ENCODE measurements around the gene IQCH.
"Not testable (repeated sequence)": the region's sequence is repeated elsewhere in the genome, so short reads cannot be mapped to it uniquely, and the experiment has no call there.

Gene IQCH

DNA sequence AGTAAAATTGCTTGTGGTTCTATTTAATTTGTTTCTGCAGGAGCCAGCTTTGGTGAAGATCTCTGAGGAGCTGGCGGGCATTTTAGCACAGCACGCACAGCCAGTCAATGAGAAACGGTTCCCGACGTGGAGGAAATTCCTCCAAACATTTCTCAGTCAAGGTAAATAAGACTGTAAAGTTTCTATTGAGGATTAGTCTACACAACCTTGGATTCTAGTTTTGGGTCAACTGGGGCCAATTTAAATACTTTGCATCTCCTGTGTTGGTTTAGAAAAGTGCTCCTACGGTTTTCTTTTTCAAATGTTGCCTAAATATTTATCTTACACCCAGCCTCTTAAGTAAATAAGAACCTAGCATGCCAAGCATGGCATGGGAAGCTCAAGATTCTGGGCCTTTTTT lies 162.3 kb downstream of the IQCH start:
- H3K9me3 ChIP-seq (ENCODE audit: control insufficient read depth in 5 of 5, low read length in 5 of 5) = no peaks in the 10 kb centered on the region
- H3K27ac ChIP-seq (ENCODE audit: low read depth, low read length) = no peak overlapping the region
- peaks cover 0 to 3% (median 0%) of the 10 kb centered on the region in 5 donors for H3K4me1 ChIP-seq (ENCODE audit: control insufficient read depth in 5 of 5, insufficient read depth in 5 of 5, low read length in 5 of 5)
- no peaks in the 10 kb centered on the region for H3K27me3 ChIP-seq (ENCODE audit: control insufficient read depth in 5 of 5, insufficient read depth in 4 of 5, low read length in 5 of 5)
- peaks cover 0 to 7% (median 0%) of the 10 kb centered on the region in 5 donors for H3K36me3 ChIP-seq (ENCODE audit: control insufficient read depth in 5 of 5, insufficient read depth in 5 of 5, low read length in 5 of 5)
- no peak overlapping the region for H3K9ac ChIP-seq (ENCODE audit: low read length in 5 of 5)
- no peak overlapping the region for H3K4me3 ChIP-seq (ENCODE audit: low read depth in 1 of 5, low read length in 5 of 5)

DNA sequence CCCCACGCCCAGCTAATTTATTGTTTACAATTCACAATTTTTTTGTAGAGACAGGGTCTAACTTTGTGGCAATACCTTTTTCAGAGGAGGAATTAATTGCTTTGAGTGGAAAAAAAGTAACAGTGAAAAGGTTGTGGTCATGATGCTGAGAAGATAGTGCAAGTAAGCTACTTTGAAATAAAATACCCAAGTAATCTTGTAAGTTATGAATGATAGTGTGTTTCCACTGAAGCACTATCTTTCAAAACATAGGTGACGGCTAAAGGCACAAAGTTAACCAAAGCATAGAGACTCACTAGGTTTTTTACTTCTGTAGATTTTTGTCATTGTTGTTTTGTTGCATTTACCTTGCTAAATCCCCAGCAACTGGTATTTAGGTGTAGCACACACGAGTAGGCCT lies 165.1 kb downstream of the IQCH start:
- Histone ChIP-seq H3K36me3 (ENCODE audit: control insufficient read depth in 5 of 5, insufficient read depth in 5 of 5, low read length in 5 of 5) (peaks cover 0 to 6% (median 0%) of the 10 kb centered on the region in 5 donors), H3K9ac (ENCODE audit: low read length in 5 of 5) (no peak overlapping the region), H3K9me3 (ENCODE audit: control insufficient read depth in 5 of 5, low read length in 5 of 5) (no peaks in the 10 kb centered on the region), H3K27ac (ENCODE audit: low read depth, low read length) (no peak overlapping the region), H3K27me3 (ENCODE audit: control insufficient read depth in 5 of 5, insufficient read depth in 4 of 5, low read length in 5 of 5) (no peaks in the 10 kb centered on the region), H3K4me1 (ENCODE audit: control insufficient read depth in 5 of 5, insufficient read depth in 5 of 5, low read length in 5 of 5) (no peaks in the 10 kb centered on the region), H3K4me3 (ENCODE audit: low read depth in 1 of 5, low read length in 5 of 5) (no peak overlapping the region)

DNA sequence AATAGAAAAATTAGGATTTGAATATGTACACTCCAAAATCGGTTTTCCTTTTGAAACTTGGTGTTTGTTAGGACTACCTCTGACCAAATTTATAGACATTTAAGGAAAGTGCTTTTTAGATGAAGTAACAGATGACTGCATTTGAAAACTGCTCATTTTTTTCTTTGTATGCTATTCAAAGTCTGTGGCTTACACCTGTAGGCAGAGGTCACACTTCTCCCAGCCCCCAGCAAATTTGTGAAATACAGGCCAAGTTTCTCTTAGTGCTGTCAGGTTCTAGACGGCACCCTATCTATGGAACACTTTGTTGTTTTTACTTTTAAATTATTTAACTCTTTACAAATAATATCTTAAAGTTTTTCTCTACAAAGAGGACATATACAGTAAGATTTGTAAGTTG lies 165.6 kb downstream of the IQCH start:
- Histone ChIP-seq H3K36me3 (ENCODE audit: control insufficient read depth in 5 of 5, insufficient read depth in 5 of 5, low read length in 5 of 5) (peaks cover 0 to 6% (median 0%) of the 10 kb centered on the region in 5 donors), H3K4me1 (ENCODE audit: control insufficient read depth in 5 of 5, insufficient read depth in 5 of 5, low read length in 5 of 5) (no peaks in the 10 kb centered on the region), H3K27me3 (ENCODE audit: control insufficient read depth in 5 of 5, insufficient read depth in 4 of 5, low read length in 5 of 5) (no peaks in the 10 kb centered on the region), H3K27ac (ENCODE audit: low read depth, low read length) (no peak overlapping the region), H3K4me3 (ENCODE audit: low read depth in 1 of 5, low read length in 5 of 5) (no peak overlapping the region), H3K9ac (ENCODE audit: low read length in 5 of 5) (no peak overlapping the region), H3K9me3 (ENCODE audit: control insufficient read depth in 5 of 5, low read length in 5 of 5) (no peaks in the 10 kb centered on the region)

DNA sequence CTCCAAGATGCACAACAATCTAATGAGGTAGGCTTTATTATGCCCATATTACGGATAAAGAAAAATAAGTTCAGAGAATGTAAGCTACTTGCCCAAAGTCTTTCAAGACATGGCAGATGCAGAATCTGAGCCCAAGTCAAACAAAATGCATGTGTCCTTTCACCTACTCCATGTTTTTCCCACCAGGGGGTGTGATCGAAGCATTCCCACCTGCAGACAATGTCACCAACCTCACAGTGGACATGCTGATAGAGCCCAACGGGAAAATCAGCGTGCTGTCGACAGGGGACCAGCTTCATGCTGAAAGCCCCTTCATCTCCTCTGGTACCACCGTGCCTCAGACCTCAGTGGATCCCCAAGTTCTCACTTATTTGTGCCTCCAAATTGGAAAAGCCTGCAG lies 166.5 kb downstream of the IQCH start:
- H3K4me1 ChIP-seq (ENCODE audit: control insufficient read depth in 5 of 5, insufficient read depth in 5 of 5, low read length in 5 of 5) = no peaks in the 10 kb centered on the region
- H3K27ac ChIP-seq (ENCODE audit: low read depth, low read length) = no peak overlapping the region
- no peaks in the 10 kb centered on the region for H3K27me3 ChIP-seq (ENCODE audit: control insufficient read depth in 5 of 5, insufficient read depth in 4 of 5, low read length in 5 of 5)
- H3K9me3 ChIP-seq (ENCODE audit: control insufficient read depth in 5 of 5, low read length in 5 of 5) = no peaks in the 10 kb centered on the region
- H3K36me3 ChIP-seq (ENCODE audit: control insufficient read depth in 5 of 5, insufficient read depth in 5 of 5, low read length in 5 of 5) = peaks cover 0 to 6% (median 0%) of the 10 kb centered on the region in 5 donors
- no peak overlapping the region for H3K4me3 ChIP-seq (ENCODE audit: low read depth in 1 of 5, low read length in 5 of 5)
- H3K9ac ChIP-seq (ENCODE audit: low read length in 5 of 5) = no peak overlapping the region

DNA sequence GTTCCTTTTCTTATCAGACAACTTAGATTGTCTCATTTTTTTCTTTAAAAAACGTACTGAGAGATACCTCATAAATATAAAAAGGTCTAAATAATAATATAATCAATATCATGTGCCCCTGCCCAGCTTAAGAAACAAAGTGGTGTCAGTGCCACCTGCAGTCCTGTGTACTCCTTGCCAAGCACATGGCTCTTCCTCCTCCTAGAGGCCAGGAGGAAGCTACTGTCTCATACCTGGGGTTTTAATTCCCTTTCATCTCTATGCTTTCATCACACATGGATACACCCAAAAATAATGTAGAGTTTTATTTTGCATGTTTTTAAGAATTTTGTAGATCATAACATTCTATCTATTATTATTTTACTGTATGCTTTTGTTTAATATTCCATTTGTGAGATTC lies 167.7 kb downstream of the IQCH start:
- Histone ChIP-seq H3K36me3 (ENCODE audit: control insufficient read depth in 5 of 5, insufficient read depth in 5 of 5, low read length in 5 of 5) (peaks cover 0 to 6% (median 0%) of the 10 kb centered on the region in 5 donors), H3K9me3 (ENCODE audit: control insufficient read depth in 5 of 5, low read length in 5 of 5) (no peaks in the 10 kb centered on the region), H3K9ac (ENCODE audit: low read length in 5 of 5) (no peak overlapping the region), H3K27ac (ENCODE audit: low read depth, low read length) (no peak overlapping the region), H3K4me1 (ENCODE audit: control insufficient read depth in 5 of 5, insufficient read depth in 5 of 5, low read length in 5 of 5) (no peaks in the 10 kb centered on the region), H3K27me3 (ENCODE audit: control insufficient read depth in 5 of 5, insufficient read depth in 4 of 5, low read length in 5 of 5) (no peaks in the 10 kb centered on the region), H3K4me3 (ENCODE audit: low read depth in 1 of 5, low read length in 5 of 5) (no peak overlapping the region)

DNA sequence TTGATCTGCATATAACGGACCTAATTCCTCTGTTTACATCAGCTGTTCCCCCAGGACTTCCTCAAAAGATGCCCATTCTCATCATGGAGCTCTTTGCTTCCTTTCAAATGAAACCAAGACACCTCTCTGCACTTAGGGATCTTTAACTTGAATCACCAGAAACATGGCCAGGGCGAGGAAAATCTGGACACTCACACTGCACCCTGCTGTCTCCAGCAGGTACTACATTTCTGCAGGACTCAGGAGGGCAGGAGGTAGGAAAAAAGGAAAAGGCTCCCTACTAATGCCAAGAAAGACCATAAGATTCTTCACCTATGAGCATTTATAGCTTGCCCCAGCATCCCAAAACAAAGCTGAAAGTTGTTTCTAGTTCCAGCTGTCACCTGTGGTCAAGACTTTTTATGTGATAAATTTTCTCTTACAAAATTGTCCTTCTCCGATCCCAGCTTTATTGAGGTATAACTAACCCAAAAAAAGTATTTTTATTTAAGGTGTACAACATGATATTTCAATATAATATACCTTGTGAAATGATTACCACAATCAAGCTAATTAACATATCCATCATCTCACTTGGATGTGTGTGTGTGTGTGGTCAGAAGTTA lies 179.0 kb downstream of the IQCH start:
- H3K27ac ChIP-seq (ENCODE audit: low read depth, low read length) = no peak overlapping the region
- no peaks in the 10 kb centered on the region for H3K9me3 ChIP-seq (ENCODE audit: control insufficient read depth in 5 of 5, low read length in 5 of 5)
- H3K36me3 ChIP-seq (ENCODE audit: control insufficient read depth in 5 of 5, insufficient read depth in 5 of 5, low read length in 5 of 5) = peaks cover 0 to 4% (median 0%) of the 10 kb centered on the region in 5 donors
- H3K4me1 ChIP-seq (ENCODE audit: control insufficient read depth in 5 of 5, insufficient read depth in 5 of 5, low read length in 5 of 5) = no peaks in the 10 kb centered on the region
- no peaks in the 10 kb centered on the region for H3K27me3 ChIP-seq (ENCODE audit: control insufficient read depth in 5 of 5, insufficient read depth in 4 of 5, low read length in 5 of 5)
- H3K4me3 ChIP-seq (ENCODE audit: low read depth in 1 of 5, low read length in 5 of 5) = no peak overlapping the region
- no peak overlapping the region for H3K9ac ChIP-seq (ENCODE audit: low read length in 5 of 5)

DNA sequence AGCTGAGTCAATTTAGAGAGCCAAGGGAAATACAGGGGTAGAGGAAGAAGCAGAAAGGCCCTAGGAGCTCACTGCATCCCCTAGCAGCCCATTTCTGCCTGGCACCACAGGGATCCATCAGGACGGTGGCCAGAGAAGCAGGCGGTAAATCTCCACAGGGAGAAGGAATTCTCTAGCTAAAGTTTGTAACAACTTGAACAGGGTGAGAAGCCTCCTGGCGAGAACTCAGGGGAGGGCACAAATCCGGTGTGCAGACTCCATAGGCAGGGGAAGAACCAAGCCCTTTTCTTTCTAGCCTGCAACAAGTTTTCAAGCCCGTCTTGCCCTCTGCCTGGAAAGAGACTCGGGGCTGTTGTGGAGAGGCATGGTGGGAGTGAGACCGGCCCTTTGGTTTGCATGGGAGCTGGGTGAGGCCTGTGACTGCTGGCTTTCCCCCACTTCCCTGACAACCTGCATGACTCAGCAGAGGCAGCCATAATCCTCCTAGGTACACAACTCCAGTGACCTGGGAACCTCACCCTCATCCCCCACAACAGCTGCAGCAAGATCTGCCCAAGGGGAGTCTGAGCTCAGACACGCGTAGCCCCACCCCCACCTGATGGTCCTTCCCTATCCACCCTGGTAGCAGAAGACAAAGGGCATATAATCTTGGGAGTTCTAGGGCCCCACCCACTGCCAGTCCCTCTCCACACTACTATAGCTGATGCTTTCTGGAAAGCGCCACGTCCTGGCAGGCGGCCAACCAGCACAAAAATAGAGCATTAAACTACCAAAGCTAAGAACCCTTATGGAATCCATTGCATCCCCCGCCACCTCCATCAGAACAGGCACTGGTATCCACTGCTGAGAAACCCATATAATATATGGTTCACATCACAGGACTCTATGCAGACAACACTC lies 182.0 kb downstream of the IQCH start:
- not testable (repeated sequence) for H3K4me3 ChIP-seq (ENCODE audit: low read depth in 1 of 5, low read length in 5 of 5); H3K36me3 ChIP-seq (ENCODE audit: control insufficient read depth in 5 of 5, insufficient read depth in 5 of 5, low read length in 5 of 5); H3K9me3 ChIP-seq (ENCODE audit: control insufficient read depth in 5 of 5, low read length in 5 of 5); H3K4me1 ChIP-seq (ENCODE audit: control insufficient read depth in 5 of 5, insufficient read depth in 5 of 5, low read length in 5 of 5); H3K9ac ChIP-seq (ENCODE audit: low read length in 5 of 5); H3K27ac ChIP-seq (ENCODE audit: low read depth, low read length); H3K27me3 ChIP-seq (ENCODE audit: control insufficient read depth in 5 of 5, insufficient read depth in 4 of 5, low read length in 5 of 5)

DNA sequence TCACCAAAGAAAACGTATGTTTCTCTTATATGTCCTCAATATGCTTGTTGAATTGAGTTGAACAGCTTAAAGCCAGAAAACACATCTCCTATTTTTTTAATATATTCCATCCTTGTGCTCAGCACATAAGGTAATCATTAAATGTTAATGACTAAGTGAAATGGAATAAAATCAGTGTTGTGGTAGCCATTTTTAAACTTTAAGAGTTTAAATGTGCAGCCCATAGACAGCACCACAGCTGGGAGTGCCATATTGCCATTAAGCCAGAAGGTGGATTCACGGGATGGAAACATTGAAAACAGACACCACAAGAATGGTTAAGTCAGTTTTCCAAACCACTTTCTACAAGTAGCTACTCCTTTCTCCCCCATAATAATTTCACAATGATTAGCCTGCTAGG lies 189.5 kb downstream of the IQCH start:
- no peak overlapping the region for H3K9ac ChIP-seq (ENCODE audit: low read length in 5 of 5)
- no peak overlapping the region for H3K27ac ChIP-seq (ENCODE audit: low read depth, low read length)
- no peaks in the 10 kb centered on the region for H3K4me1 ChIP-seq (ENCODE audit: control insufficient read depth in 5 of 5, insufficient read depth in 5 of 5, low read length in 5 of 5)

DNA sequence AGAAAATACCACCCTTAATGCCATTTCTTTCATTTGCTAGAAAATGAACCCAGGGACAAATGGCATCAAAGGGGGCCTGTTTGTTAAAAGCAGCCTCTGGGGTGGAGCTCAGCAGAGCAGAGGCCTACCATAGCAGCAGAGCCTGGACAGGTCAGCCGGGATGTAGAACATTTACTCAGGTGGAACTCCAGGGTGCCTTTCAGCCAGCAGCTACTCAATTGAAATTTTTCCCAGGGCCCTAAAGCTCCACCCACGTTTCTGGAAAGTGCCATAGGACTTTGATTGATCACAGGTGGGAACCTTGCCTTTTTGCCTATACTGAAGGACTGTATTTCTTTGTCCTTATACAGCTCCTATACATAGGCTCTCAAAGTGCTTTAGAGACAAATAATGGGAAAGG lies 191.9 kb downstream of the IQCH start:
- Histone ChIP-seq H3K27ac (ENCODE audit: low read depth, low read length) (no peak overlapping the region), H3K9ac (ENCODE audit: low read length in 5 of 5) (no peak overlapping the region), H3K4me1 (ENCODE audit: control insufficient read depth in 5 of 5, insufficient read depth in 5 of 5, low read length in 5 of 5) (no peaks in the 10 kb centered on the region), H3K27me3 (ENCODE audit: control insufficient read depth in 5 of 5, insufficient read depth in 4 of 5, low read length in 5 of 5) (no peaks in the 10 kb centered on the region), H3K4me3 (ENCODE audit: low read depth in 1 of 5, low read length in 5 of 5) (no peak overlapping the region), H3K36me3 (ENCODE audit: control insufficient read depth in 5 of 5, insufficient read depth in 5 of 5, low read length in 5 of 5) (peaks cover 0 to 2% (median 0%) of the 10 kb centered on the region in 5 donors), H3K9me3 (ENCODE audit: control insufficient read depth in 5 of 5, low read length in 5 of 5) (no peaks in the 10 kb centered on the region)

More for the DNA sequence above, 189.5 kb downstream of the IQCH start:
- no peaks in the 10 kb centered on the region for H3K27me3 ChIP-seq (ENCODE audit: control insufficient read depth in 5 of 5, insufficient read depth in 4 of 5, low read length in 5 of 5)
- no peak overlapping the region for H3K4me3 ChIP-seq (ENCODE audit: low read depth in 1 of 5, low read length in 5 of 5)
- H3K36me3 ChIP-seq (ENCODE audit: control insufficient read depth in 5 of 5, insufficient read depth in 5 of 5, low read length in 5 of 5) = peaks cover 0 to 2% (median 0%) of the 10 kb centered on the region in 5 donors
- H3K9me3 ChIP-seq (ENCODE audit: control insufficient read depth in 5 of 5, low read length in 5 of 5) = no peaks in the 10 kb centered on the region

DNA sequence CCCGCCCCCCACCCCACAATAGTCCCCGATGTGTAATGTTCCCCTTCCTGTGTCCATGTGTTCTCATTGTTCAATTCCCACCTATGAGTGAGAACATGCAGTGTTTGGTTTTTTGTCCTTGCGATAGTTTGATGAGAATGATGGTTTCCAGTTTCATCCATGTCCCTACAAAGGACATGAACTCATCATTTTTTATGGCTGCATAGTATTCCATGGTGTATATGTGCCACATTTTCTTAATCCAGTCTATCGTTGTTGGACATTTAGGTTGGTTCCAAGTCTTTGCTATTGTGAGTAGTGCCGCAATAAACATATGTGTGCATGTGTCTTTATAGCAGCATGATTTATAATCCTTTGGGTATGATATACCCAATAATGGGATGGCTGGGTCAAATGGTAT lies 193.8 kb downstream of the IQCH start:
- not testable (repeated sequence) for H3K36me3 ChIP-seq (ENCODE audit: control insufficient read depth in 5 of 5, insufficient read depth in 5 of 5, low read length in 5 of 5); H3K27me3 ChIP-seq (ENCODE audit: control insufficient read depth in 5 of 5, insufficient read depth in 4 of 5, low read length in 5 of 5); H3K9ac ChIP-seq (ENCODE audit: low read length in 5 of 5)

More for the DNA sequence above, 193.8 kb downstream of the IQCH start:
- H3K9me3 ChIP-seq (ENCODE audit: control insufficient read depth in 5 of 5, low read length in 5 of 5); H3K4me1 ChIP-seq (ENCODE audit: control insufficient read depth in 5 of 5, insufficient read depth in 5 of 5, low read length in 5 of 5); H3K27ac ChIP-seq (ENCODE audit: low read depth, low read length); H3K4me3 ChIP-seq (ENCODE audit: low read depth in 1 of 5, low read length in 5 of 5): not testable (repeated sequence)

Data from subcutaneous abdominal adipose tissue (tissue), 5 donors.